PC-9 (cell line): ENCODE measurements around the gene PRDM16.

ENCODE experiments used
- CTCF ChIP-seq: fragments of 200-600 bp; sonication (generic); conservative IDR thresholded peaks from 2 replicates; pipeline ENCODE4 v1.6.1; 2017; ENCODE audit warnings: mixed run types, antibody characterized with exemption, mild to moderate bottlenecking, moderate library complexity
- EZH2 ChIP-seq: fragments of 200-600 bp; sonication (generic); IDR thresholded peaks from 2 replicates; pipeline ENCODE4 v1.8.0; 2017; ENCODE audit warnings: antibody characterized with exemption, low read depth

- TF ChIP-seq CTCF, result no peak
- no peak for TF ChIP-seq EZH2
These were observed 397.5 kb downstream of the PRDM16 start for GRCh38 chr1:3466366-3467075.
